IMR-90 (cell line): ENCODE results near the gene MYPOP.

Experiments
- CEBPB ChIP-seq: IDR thresholded peaks from 2 replicates; pipeline ENCODE4 v1.6.1; 2012; ENCODE audit warnings: low read depth, low read length, improper control_type of control experiment
- MAZ ChIP-seq: IDR thresholded peaks from 2 replicates; pipeline ENCODE4 v1.6.1; 2012; ENCODE audit warnings: low read depth, mild to moderate bottlenecking, low read length, improper control_type of control experiment, moderate library complexity, borderline replicate concordance
- POLR2A ChIP-seq: IDR thresholded peaks from 2 replicates; pipeline ENCODE4 v1.6.1; 2012; ENCODE audit warnings: mild to moderate bottlenecking, low read depth, low read length
- RCOR1 ChIP-seq: IDR thresholded peaks from 2 replicates; pipeline ENCODE4 v1.6.1; 2012; ENCODE audit warnings: mild to moderate bottlenecking, low read length, improper control_type of control experiment; ENCODE audit not compliant: insufficient replicate concordance
- TF ChIP-seq, protein P1 (sequence below): conservative IDR thresholded peaks from 2 replicates; pipeline ENCODE4 v1.5.1; 2012; ENCODE audit warnings: mild to moderate bottlenecking, low read depth, low read length, improper control_type of control experiment
- TF ChIP-seq, protein P2 (sequence below): fragments of 150-350 bp; IDR thresholded peaks from 2 replicates; pipeline ENCODE4 v1.6.1; 2016; ENCODE audit warnings: low read depth, mild to moderate bottlenecking, low read length, moderate library complexity, borderline replicate concordance

DNA sequence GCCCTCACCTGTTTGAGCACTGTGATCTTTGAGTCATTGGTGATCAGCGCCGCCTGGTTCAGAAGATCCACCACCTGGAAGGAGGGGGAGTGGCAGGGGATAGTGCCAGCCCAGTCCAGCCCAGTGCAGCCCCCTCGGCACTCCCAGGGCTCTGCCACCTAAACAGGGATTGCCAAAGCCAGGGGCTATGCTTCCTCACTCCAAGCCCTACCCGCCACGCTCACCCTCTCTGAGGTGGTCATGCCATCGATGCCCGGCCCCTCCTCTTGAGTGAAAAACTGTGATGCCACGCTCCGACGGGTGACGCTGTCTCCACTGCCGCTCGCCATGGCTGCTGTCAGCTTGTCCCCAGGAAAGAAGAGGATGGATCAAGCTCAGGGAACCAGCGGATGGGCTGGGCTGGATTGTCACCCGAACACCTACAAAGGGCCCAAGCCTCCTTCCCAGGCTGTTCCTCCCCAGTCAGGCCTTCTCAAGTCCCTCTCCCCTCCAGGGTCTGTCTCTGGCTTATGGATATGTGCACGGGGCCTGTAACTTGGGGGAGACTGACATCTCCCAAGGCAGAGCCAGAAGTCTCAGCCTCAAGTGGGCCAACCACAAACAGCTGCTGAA, 48.1 kb downstream of the MYPOP start:
- TF ChIP-seq, protein P1, sequence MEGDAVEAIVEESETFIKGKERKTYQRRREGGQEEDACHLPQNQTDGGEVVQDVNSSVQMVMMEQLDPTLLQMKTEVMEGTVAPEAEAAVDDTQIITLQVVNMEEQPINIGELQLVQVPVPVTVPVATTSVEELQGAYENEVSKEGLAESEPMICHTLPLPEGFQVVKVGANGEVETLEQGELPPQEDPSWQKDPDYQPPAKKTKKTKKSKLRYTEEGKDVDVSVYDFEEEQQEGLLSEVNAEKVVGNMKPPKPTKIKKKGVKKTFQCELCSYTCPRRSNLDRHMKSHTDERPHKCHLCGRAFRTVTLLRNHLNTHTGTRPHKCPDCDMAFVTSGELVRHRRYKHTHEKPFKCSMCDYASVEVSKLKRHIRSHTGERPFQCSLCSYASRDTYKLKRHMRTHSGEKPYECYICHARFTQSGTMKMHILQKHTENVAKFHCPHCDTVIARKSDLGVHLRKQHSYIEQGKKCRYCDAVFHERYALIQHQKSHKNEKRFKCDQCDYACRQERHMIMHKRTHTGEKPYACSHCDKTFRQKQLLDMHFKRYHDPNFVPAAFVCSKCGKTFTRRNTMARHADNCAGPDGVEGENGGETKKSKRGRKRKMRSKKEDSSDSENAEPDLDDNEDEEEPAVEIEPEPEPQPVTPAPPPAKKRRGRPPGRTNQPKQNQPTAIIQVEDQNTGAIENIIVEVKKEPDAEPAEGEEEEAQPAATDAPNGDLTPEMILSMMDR: no peak
- TF ChIP-seq MAZ (no peak), POLR2A (no peak), CEBPB (no peak), RCOR1 (no peak)
- TF ChIP-seq, protein P2, sequence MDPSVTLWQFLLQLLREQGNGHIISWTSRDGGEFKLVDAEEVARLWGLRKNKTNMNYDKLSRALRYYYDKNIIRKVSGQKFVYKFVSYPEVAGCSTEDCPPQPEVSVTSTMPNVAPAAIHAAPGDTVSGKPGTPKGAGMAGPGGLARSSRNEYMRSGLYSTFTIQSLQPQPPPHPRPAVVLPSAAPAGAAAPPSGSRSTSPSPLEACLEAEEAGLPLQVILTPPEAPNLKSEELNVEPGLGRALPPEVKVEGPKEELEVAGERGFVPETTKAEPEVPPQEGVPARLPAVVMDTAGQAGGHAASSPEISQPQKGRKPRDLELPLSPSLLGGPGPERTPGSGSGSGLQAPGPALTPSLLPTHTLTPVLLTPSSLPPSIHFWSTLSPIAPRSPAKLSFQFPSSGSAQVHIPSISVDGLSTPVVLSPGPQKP: no peak
